UCSD-AML1 (cell line): Measurements from ENCODE around the gene SLC34A3.
A peak's percentile ranks its signal among the peaks of the same experiment; 100 is the strongest.

Experiments used
- DNase-seq: peaks from one replicate; lab custom pipeline; 2025; ENCODE audit not compliant: unreplicated experiment; lab: John Stamatoyannopoulos, UW

Gene SLC34A3

DNA sequence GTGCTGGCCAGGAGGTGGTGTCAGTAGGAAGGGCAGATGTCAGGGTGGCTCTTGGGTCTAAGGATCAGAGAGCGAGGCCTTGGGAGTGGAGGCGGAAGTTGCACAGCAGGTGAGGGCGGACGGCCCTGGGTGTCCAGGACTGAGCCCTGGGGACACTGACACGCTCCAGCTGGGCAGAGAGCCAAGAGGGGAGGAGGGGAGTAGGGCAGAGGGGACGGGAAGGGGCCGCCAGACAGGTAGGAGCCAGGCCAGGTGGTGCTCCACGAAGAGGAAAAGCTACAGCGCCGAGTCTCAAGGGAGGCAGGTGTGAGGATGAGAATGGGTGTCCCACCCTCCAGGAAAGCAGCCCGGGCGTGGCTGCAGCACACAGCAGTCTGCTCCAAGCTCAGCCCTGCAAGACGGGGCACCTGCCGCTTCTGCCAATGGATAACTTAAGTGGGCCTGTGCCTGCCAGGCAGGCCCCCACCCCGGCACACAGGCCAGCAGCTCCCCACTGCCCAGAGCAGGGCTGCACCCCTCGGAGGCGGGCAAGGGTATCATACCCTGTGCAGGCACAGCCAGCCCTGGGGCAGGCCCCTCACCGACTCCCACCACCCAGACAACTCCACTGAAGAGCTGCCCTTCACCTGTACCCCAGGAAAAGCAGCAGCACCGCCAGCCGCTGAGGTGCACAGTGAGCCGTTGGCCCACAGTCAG, 35.0 kb upstream of the SLC34A3 start:
- DNase-seq: no peak

DNA sequence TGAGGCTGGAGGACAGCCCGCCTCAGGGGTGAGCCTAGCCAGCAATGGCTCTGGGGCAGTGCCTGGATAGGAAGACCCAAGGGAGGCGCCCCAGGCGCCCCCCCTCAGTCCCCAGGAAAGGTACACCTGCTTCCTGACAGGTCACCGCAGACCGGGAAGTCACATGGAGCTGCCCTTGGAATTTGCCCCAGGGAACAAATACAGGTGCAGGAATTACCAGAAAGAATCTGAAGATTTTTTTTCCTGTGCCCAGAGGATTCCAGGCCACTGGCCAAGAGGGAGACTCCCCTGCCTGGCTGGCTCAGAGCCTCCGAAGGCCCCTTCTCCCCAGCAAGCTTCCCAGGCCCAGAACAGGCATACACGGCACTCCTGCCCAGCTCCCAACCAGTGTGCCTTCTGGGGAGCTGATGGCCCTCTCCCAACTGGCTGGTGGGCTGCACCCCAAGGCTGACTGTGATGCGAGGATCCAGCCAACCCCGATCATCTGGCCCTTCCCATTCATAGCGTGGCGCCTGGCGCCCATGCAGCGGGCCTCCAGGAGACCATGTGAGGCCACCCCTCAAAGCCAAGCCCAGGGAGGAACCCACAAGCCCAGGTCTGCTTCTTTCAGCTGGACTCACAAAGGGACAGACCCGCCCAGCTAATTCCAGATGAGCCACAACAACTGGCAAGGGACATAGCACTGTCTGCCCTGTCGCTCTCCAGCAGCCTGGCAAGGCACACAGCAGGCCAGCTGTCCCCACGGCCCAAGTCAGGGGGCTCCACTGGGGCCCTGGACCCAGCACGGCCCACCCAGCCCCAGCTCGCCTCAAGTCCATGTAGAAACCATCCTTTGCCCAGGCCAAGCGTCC, 32.4 kb upstream of the SLC34A3 start:
- DNase-seq: no peak

DNA sequence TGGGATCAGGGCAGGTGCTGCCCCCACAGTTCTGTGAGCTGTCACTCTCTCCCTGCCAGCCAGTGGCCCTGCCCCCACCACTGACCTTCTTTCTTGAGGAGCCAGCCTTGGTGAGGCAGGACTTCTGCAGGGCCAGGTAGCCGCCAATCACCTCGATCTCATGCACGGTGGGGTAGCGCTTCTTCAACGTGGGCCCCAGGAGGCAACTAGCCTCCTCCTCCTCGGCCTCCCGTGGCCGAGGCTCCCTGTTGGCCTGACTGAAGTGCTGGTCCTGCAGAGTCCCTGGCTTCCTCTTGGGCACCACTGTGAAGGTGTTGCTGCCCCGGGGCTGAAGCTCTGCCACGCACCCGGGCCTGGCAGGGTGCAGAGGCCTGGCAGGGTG, 31.8 kb upstream of the SLC34A3 start:
- no peak for DNase-seq

GRCh38 chr9:137199411-137200121, 31.1 kb upstream of the SLC34A3 start:
- no peak for DNase-seq

DNA sequence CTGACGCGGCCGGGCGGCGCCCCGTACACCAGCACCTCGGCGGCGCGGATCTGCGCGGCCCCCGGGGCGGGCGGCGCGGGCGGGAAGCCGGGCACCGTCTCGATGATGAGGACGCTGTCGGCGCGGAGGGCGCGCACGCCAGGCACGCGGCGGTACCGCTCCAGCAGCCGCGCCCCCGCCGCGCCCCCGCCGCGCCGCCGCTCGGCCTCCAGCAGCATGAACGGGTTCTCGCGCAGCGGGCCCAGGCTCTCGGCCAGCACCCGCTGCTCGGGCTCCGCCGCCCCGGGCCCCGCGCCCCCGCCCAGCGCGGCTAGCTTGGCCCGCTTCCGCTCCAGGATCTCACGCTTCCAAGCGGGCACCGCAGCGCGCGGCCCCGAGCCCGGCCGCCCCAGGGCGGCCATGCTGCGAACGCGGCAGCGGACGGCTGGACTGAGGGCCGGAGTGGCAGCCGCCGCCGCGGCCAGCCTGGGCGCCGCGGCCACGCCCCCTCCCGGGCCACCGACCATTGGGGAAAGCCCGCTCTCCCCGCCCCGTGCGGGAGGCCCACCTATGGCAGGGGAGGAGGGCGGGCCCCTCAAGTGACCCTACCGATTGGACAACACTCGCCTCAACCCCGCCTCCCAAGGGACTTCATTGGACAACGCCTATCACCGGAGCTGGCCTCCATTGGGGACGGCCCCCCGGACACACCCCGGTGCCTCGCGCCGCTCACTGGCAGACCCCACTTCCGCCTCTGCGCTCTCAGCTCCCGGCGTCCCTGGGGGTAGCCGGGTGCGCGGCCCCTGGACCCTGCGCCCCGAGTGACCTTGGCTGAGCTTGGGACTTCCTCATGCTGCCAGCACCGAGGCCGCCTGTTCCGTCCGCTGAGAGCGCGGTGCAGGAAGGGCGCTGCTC, 30.1 kb upstream of the SLC34A3 start, which contains the start of gene TPRN:
Gene TPRN (minus strand): TSS at position 431 of the 894 bp plus-strand sequence. CDS start 30 bp downstream, at position 401.
- peak; percentile 99 for DNase-seq

GRCh38 chr9:137201205-137201868, 29.4 kb upstream of the SLC34A3 start:
- no peak for DNase-seq

DNA sequence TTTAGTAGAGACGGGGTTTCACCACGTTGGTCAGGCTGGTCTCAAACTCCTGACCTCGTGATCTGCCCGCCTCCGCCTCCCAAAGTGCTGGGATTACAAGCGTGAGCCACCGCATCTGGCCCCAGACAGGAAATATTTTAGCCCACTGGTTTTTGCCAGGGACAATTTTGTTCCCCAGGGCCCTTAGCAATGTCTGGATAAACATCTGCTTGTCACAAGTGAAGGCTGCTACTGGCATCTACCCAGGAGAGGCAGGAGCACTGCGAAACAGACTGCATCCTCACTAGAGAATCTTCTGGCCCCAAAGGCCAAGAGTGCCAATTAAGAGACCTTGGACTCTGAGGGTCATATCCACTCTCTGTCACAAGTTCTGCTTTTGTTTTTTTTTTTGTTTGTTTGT, 27.7 kb upstream of the SLC34A3 start:
- no peak for DNase-seq

GRCh38 chr9:137204731-137205125, 26.0 kb upstream of the SLC34A3 start:
- DNase-seq: no peak

DNA sequence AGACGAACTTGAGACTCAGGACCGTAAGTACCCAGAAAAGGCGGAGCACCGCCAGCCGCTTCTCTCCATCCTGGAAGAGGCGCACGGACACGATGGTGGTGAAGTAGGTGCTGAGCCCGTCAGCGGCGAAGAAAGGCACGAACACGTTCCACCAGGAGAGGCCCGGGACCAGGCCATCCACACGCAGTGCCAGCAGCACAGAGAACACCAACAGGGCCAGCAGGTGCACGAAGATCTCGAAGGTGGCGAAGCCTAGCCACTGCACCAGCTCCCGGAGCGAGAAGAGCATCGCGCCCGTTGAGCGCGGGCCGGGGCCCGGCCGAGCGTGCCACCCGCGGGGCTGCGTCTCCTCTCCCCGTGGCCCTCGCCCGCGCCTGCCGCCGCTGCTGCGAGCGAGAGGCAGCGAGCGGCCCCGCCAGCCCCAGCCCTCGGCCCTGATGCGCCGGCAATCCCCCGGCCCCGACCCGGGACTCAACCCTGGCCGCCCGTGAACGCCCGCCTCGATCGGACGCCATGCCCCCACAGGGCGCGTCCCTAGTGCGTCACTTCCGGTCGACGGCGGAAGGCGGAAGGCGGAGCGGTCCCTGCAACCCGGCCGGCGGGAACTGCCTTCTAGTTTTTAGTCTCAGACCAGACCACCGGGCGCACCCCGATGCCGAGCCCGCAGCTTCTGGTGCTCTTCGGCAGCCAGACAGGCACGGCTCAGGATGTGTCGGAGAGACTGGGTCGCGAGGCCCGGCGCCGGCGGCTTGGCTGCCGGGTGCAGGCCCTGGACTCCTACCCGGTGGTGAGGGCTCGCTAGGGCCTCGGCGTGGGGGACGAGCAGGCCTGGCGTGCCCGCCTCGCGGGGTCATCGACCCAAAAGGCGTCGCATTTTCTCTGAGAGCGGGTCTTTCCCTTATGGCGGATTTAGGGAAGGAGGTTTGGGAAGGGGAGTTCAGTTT, 25.3 kb upstream of the SLC34A3 start, which contains the start of the genes NDOR1 and TMEM203:
Gene NDOR1 (plus strand): TSS at position 575 of the 944 bp plus-strand sequence. CDS start 78 bp downstream, at position 653.
Gene TMEM203 (minus strand): TSS at position 523 of the 944 bp plus-strand sequence. CDS start 234 bp downstream, at position 289.
- peak; percentile 86 for DNase-seq

DNA sequence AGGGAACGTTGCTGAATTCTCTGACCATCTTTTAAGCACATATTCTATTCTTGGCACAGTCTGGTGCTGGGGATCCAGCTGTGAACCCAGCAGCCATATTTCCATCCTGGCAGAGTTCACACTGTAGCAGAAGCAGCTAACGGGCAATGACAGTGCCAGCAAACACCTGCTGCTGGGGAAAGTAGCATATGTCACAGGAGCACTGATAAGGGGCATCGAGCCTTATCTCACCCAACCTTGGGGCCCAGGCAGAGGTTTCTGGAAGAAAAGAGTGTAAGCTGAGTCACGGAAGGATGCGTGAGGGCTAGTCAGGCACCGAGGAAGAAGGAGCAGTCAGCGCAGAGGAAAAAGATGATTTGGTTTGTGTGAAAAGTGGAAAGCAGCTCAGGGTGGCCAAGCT, 24.1 kb upstream of the SLC34A3 start:
- no peak for DNase-seq

DNA sequence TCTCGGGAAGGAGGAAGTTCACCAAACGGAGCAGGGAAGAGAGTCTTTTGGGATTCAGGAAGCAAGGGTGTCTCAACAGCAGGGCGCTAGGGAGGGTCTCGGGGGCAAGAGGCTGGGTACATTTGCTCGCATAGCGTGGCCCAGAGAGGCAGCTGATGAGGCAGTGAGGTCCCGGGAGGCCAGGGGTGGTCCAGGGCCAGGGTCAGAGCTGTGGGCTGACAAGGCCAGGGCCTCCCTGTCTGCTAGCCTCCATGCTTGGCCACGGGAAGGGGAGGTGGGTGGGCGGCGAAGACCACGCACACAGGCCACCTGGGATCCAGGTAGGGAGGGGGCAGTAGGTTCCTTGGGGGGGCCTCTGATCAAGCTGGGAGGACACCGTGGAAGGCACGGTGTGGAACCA, 19.2 kb upstream of the SLC34A3 start:
- no peak for DNase-seq

DNA sequence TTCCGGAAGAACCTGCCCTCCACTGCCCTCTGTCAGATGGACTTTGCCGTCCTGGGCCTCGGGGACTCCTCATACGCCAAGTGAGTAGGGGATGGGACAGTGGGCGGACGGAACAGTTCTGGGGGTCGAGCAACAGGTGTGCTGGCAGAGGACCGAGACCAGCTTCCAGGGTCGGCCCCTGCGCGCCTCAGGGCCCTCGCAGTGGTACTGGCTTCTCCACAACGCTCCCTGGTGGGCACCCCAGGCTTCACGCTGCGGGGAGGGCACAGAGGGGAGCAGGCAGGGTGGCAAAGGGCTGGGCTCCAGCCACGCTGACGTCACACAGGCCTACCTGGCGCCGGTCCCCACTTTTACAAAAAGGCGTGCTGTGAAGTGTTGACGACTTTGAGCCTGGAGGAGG, 18.2 kb upstream of the SLC34A3 start:
- no peak for DNase-seq

DNA sequence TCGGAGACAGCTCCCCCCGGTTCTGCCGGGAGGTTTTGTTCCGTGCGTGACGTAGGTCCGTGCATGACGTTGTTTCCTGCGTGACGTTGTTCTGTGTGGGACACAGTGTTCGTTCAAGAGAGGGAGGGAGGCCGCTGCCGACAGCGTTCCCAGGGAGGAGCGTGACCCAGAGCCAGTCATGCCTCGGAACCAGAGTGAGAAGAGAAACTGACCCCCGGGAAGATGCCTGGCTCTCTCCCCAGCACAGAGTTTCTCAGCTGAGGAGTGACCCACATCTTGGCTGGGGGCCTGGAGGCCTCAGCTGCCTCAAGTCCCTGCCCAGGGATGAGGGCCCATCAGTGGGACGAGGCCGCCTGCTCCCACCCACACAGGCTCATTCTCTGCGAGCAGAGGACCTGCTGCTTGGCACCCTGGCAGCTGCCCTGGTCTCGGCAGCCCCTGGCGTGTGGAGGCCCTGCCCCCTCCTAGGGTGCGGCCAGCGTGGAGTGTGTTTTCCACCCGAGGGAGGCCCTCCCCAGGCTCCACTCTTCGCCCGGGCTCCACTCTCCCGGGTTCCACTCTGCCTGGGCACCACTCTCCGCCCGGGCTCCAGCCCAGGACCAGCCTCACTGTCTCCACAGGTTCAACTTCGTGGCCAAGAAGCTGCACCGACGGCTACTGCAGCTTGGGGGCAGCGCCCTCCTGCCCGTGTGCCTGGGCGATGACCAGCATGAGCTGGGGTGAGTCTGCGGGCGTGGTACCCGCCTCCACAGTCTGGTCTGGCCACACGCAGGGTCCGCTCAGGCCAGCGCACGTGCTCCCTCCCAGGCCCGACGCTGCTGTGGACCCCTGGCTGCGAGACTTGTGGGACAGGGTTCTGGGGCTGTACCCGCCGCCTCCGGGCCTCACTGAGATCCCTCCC, 17.3 kb upstream of the SLC34A3 start:
- DNase-seq: peak; percentile 17

DNA sequence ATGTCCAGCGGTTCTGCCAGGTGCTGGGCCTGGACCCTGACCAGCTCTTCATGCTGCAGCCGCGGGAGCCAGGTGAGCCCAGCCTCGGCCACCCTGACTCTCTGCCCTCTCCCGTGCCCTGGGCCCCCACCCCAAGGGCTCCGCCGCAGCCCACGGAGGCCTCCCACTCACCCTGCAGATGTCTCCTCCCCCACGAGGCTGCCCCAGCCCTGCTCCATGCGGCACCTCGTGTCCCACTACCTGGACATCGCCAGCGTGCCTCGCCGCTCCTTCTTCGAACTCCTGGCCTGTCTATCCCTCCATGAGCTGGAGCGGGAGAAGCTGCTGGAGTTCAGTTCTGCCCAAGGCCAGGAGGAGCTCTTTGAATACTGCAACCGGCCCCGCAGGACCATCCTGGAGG, 16.1 kb upstream of the SLC34A3 start:
- DNase-seq: no peak

DNA sequence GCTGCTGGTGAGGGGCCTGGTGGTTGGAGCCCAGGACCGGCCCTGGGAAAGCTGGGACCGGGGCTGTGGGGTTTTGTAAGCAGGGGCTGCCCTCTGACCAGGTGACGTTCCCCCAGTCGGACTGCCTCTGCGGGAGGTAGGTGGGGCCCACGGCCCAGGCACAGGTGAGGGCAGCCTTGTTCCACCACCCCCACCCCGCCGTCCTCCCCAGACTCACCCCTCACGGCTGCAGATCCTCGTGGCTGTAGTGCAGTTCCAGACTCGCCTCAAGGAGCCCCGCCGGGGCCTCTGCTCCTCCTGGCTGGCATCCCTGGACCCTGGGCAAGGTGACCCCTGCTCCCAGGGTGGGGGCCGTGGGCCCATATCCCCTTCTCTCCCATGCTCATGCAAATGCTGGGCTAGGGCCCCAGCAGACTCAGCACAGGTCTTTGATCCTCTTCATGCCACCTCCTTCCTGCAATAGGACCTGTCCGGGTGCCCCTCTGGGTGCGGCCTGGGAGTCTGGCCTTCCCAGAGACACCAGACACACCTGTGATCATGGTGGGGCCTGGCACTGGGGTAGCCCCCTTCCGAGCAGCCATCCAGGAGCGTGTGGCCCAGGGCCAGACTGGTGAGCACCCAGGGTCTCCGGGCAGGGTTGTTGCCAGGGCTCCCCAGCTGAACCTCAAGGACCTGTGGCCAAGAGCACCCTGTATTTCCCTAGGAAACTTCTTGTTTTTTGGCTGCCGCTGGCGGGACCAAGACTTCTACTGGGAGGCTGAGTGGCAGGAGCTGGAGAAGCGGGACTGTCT, 15.3 kb upstream of the SLC34A3 start:
- no peak for DNase-seq

DNA sequence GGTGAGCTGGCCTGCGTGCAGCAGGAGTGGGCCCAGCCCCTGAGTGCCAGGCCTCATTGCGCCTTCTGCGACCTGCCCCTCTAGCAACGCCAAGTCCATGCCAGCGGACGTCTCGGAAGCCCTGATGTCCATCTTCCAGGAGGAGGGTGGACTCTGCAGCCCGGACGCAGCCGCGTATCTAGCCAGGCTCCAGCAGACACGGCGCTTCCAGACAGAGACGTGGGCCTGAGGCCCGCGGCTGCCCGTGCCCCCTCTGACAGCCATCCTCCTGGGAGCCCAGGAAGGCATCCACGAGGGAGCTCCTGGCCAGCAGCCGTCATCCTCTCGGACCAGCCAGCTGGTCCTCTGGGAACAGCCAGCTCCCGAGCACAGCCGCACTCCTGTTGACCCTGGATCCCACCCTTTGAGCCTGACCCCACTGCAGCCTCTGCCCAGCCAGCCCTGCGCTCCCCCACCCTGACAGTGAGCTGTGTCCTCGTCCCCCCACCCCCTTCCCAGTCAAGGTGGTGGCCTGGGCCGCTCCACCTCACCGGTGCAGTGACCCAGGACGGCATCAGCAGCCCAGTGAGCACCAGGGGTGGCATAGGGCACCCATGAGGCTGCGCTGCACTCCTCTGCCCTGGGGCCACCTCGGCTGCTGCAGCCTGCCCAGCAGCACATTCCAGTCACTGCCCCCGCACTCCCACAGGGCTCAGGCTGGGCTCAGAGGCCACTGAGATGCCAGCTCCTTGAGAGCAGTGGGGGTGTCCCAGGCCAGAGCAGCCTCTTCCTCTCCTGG, 14.3 kb upstream of the SLC34A3 start:
- DNase-seq: no peak
